GM10248 (cell line): ENCODE data around the gene TKTL1.
"Not testable (repeated sequence)": the region's sequence is repeated elsewhere in the genome, so short reads cannot be mapped to it uniquely, and the experiment has no call there.

Experiments
- CTCF ChIA-PET: fragments of 300-600 bp; sonication (Branson Sonifier 250); formaldehyde crosslinking; extraction: SDS; loops from one replicate; lab custom pipeline; 2021; ENCODE audit warnings: antibody characterized with exemption; lab: Yijun Ruan, JAX
- POLR2A ChIA-PET: fragments of 350-650 bp; sonication (Branson Sonifier 250); formaldehyde crosslinking; extraction: SDS; loops from one replicate; lab custom pipeline; 2020; ENCODE audit warnings: antibody characterized with exemption; lab: Yijun Ruan, JAX
- DNase-seq: peaks from one replicate; pipeline ENCODE4 v3.0.0; 2012; ENCODE audit errors: extremely low spot score
- TF ChIP-seq, protein P1 (sequence below): IDR thresholded peaks from 2 replicates; pipeline ENCODE4 v1.5.1; 2012; ENCODE audit warnings: mild to moderate bottlenecking, low read depth; ENCODE audit errors: extremely low read depth, missing control alignments, control extremely low read depth

TKTL1 gene

GRCh38 chrX:154333116-154333515 is 37.5 kb downstream of the TKTL1 start:
- ChIA-PET CTCF (interaction anchor here (1.5 kb wide), 1 partner anchor 14 kb away, joined by 4 read pairs; no protein-coding TSS in a partner anchor), POLR2A (no interaction called here)
- TF ChIP-seq, protein P1, sequence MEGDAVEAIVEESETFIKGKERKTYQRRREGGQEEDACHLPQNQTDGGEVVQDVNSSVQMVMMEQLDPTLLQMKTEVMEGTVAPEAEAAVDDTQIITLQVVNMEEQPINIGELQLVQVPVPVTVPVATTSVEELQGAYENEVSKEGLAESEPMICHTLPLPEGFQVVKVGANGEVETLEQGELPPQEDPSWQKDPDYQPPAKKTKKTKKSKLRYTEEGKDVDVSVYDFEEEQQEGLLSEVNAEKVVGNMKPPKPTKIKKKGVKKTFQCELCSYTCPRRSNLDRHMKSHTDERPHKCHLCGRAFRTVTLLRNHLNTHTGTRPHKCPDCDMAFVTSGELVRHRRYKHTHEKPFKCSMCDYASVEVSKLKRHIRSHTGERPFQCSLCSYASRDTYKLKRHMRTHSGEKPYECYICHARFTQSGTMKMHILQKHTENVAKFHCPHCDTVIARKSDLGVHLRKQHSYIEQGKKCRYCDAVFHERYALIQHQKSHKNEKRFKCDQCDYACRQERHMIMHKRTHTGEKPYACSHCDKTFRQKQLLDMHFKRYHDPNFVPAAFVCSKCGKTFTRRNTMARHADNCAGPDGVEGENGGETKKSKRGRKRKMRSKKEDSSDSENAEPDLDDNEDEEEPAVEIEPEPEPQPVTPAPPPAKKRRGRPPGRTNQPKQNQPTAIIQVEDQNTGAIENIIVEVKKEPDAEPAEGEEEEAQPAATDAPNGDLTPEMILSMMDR = no peak
- DNase-seq = no peak

GRCh38 chrX:154333837-154334271 is 38.3 kb downstream of the TKTL1 start:
- ChIA-PET CTCF (interaction anchor here (1.5 kb wide), 1 partner anchor 15 kb away, joined by 4 read pairs; no protein-coding TSS in a partner anchor), POLR2A (no interaction called here)
- peak; percentile 43 for DNase-seq
- TF ChIP-seq, protein P1 = no peak

DNA sequence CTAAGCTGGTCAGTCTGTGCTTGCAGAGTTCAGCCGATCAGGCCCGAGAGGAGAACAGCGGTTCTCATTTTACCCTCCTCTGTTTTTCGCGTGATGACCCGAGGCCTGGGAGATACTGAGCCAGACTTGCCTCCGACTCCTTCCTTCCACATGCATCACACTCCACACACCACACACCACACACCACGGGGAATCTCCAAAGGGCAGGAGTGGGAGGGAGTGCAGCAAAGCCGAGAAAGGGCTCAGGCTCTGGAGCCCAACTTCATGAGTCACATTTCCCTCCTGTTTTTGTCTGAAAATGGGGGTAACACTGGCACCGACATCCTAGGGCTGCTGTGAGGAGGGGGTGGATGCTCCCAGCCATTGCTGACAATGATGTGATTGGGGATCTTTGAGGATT is 38.9 kb downstream of the TKTL1 start:
- CTCF ChIA-PET = interaction anchor here (1.5 kb wide), 1 partner anchor 16 kb away, joined by 4 read pairs; no protein-coding TSS in a partner anchor
- TF ChIP-seq, protein P1 = no peak
- POLR2A ChIA-PET = no interaction called here
- no peak for DNase-seq

DNA sequence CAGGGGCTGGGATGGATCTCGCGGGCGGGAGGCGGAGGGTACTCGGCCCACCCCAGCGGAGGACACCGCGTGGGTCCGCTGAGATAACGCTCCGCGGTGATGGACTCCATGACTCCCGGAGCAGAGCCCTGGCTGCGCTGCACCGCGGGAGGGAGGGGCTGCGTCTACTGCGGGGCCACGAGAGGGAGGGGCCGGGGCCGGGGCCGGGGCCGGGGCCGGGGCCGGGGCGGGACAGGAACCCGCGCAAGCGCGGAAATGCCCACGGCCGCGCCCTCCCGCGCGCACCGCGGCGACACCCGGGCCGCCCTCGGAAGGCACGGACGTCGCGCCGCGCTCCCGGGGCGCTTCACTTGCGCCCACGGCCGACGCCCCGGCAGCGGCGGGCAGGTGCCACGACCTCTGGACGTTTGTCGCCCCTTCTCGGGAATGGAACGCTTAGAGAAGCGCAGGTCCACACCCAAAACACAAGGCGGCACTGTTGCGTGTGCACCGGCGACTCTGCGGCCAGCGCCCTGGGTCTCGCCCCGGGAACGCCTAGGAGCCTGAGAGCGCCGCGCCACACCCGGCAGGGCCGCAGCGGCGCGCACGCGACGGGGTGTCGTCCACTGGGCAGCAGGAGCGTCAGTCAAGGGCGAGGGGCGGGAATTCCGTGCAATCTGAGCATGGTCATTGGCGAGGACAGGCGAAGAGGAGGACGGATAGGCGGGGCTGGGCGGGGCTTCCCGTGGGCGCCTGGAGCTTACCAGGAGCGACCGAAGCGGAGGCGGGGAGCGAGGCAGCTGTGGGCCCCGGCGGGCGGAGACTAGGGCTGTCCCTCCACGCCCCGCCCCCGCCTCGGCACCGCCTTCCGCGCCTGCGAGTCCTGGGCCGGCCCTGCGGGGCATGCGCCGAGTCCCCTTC is 46.1 kb downstream of the TKTL1 start:
- CTCF ChIA-PET, POLR2A ChIA-PET, DNase-seq: not testable (repeated sequence)

- POLR2A ChIA-PET, CTCF ChIA-PET, DNase-seq: not testable (repeated sequence)
Observed at GRCh38 chrX:154343063-154343462, 47.5 kb downstream of the TKTL1 start.

GRCh38 chrX:154343620-154344019 is 48.0 kb downstream of the TKTL1 start:
- CTCF ChIA-PET, DNase-seq, POLR2A ChIA-PET: not testable (repeated sequence)

- no peak for DNase-seq
- TF ChIP-seq, protein P1 = no peak
- ChIA-PET CTCF (no interaction called here), POLR2A (no interaction called here)
Observed at GRCh38 chrX:154348114-154348531, 52.5 kb downstream of the TKTL1 start.

GRCh38 chrX:154348646-154349358 is 53.2 kb downstream of the TKTL1 start:
- no peak for DNase-seq
- ChIA-PET CTCF (no interaction called here), POLR2A (no interaction called here)
- TF ChIP-seq, protein P1 = no peak
